ENCODE data around the gene MSMB.
"Not testable (repeated sequence)": the region's sequence is repeated elsewhere in the genome, so short reads cannot be mapped to it uniquely, and the experiment has no call there.

MSMB gene

DNA sequence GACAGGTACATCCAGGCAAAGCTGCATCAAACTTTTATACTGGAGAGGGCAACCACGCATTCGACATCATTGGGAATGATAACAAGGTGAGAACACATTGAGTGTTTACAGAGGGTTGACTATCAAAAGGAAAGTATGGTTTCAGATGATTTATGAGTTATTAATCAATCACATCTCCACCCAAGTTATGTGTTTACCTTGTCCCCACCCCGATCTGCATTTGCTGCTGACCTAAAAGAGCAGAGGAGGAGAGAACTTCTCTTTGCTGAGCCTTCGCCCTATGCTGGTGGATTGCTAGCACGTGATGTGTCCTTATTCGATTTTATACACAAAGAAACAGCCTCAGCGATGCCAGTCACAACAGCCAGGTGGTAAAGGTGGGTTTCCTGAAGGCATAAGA lies at the start of gene MSMB:
Gene MSMB (minus strand): TSS at position 9 of the 400 bp plus-strand sequence. CDS start 32 bp downstream, outside the sequence.
- no peak for DNase-seq

- DNase-seq: no peak
These were observed 49.1 kb upstream of the MSMB start for GRCh38 chr10:46094931-46095750.

DNA sequence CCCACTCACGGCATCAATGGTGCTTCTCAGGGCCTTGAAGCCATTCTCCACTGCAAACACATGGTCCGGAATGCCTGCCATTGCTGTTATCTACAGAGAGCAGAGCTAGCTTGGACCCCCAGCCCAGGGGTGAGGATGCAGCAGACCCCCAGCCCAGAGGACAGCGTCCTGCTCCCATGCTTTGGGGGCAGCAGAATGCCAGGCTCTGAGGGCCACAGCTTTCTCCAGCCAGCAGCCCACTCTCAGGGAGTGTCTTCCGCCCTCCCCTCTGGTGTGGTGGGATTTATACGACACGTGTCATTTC lies 48.1 kb upstream of the MSMB start:
- no peak for DNase-seq

GRCh38 chr10:46093316-46094196 lies 47.5 kb upstream of the MSMB start:
- DNase-seq: not testable (repeated sequence)

DNA sequence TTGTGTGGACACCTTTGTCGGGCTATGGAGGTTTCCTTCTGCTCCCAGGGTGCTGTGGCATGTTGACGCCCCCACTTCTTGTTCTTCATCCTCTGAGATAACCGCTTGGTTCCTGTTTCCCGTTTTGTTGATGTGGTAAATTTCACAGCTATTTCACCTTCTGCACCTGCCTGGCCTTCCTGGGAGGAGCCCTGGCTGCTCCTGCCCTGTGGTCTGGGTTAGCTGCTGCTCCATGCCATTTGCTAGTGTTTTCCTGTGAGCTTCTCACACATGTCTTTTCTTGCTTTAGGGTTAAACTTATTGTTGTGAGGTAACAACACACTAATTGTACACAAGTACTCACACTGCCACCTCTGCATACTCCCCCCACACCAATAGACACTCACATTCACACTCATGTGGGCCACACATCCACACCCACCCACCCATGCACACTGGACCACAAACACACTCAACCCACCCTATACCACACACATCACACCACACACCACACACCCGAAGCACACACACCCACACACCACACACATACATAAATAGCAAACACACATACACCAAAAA lies 46.5 kb upstream of the MSMB start:
- DNase-seq: no peak

- no peak for DNase-seq
These were observed 45.9 kb upstream of the MSMB start for GRCh38 chr10:46091828-46092523.

GRCh38 chr10:46091080-46091827 lies 45.2 kb upstream of the MSMB start:
- no peak for DNase-seq

DNA sequence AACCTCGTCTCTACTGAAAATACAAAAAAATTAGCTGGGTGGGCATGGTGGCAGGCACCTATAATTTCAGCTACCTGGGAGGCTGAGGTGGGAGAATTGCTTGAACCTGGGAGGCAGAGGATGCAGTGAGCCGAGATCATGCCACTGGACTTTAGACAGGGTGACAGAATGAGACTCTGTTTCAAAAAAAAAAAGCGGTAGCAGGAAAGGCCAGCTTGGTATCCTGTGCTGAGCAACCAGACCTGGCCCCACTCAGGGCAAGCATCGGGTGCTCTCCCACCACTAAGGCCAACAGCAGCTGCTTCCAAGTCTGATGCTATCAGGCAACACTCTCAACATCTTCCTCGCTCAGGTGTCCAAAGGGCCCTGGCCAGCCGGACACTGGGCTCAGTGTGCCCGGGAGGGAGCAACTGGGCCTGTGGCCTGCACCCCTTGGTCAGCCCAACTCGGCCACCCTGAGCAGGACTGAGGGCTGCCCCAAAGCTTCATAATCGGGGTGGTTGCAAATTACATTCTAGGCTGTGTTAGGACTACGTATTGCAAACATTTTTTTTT lies 44.3 kb upstream of the MSMB start:
- DNase-seq: no peak

DNA sequence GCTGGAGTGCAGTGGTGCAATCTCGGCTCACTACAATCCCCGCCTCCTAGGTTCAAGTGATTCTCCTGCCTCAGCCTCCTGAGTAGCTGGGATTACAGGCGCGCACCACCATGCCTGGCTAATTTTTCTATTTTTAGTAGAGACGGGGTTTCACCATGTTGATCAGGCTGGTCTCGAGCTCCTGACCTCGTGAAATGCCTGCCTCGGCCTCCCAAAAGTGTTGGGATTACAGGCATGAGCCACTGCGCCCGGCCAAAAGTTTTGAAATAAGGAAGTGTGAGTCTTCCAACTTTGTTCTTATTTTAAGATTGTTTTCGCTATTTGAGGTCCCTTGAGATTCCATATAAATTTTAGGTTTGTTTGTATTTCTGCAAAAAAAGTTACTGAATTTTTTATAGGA lies 41.3 kb upstream of the MSMB start:
- not testable (repeated sequence) for DNase-seq

DNA sequence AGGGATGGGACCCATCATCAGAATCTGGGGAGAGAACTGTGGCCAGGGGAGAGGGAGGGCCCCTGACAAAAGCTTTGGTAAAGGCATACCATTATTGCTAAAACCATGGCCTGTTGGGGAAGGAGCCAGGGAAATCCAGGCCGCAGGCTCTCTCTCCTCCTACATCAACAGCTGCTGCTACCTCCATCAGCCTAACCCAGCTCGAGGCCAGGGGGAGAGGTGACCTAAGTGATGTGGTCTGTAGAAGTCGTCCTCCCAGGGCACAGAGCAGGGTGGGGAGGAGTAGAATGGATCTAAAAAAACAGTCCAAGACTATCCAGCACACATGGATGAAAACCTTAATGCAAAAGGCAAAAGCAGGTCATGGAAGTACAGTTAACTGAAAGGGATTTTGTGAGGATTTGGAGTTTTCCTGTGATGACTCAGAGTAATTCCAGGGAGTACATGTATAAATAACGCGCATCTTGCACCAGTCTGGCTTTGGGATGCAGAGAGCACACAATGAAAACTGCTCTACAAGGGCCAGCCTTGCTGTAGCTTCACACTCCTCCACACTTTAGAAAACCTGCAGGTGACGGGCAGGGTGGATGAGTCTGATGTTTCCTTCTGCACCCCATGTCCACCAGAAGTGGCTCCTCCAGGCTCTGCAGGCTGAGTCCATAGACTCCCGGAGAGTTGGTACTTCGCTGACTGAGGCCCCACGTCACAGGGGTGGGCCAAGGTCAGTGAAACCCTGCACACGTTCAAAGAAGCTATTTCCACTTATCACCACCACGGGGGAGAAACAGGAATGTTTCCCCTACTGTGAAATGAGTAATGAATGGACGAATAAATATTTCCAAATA lies 38.5 kb upstream of the MSMB start:
- no peak for DNase-seq

- DNase-seq: no peak
These were observed 34.8 kb upstream of the MSMB start for GRCh38 chr10:46080886-46081285.

- DNase-seq: no peak
These were observed 33.9 kb upstream of the MSMB start for GRCh38 chr10:46079831-46080585.

- DNase-seq: no peak
These were observed 31.8 kb upstream of the MSMB start for GRCh38 chr10:46077731-46078413.

DNA sequence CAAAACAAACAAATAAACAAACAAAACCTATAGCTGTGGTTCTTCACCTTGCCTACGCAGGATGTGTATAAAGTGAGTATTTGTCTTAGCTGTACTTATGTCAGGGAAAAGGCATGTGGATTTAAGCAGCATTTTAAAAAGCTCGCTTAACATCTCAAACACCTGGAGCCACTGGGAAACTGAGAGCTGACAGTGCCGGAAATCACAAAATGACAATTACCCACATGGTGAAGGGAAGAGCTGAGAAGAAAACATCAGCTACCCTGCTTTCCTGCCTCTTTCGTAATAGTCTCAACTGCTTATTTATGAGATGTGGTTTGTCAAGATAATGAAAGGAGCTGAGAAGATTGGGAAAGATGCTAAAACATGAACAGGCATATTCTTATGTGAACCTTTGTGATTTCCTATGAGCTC lies 31.1 kb upstream of the MSMB start:
- DNase-seq: no peak

- no peak for DNase-seq
These were observed 29.8 kb upstream of the MSMB start for GRCh38 chr10:46075869-46076268.

DNA sequence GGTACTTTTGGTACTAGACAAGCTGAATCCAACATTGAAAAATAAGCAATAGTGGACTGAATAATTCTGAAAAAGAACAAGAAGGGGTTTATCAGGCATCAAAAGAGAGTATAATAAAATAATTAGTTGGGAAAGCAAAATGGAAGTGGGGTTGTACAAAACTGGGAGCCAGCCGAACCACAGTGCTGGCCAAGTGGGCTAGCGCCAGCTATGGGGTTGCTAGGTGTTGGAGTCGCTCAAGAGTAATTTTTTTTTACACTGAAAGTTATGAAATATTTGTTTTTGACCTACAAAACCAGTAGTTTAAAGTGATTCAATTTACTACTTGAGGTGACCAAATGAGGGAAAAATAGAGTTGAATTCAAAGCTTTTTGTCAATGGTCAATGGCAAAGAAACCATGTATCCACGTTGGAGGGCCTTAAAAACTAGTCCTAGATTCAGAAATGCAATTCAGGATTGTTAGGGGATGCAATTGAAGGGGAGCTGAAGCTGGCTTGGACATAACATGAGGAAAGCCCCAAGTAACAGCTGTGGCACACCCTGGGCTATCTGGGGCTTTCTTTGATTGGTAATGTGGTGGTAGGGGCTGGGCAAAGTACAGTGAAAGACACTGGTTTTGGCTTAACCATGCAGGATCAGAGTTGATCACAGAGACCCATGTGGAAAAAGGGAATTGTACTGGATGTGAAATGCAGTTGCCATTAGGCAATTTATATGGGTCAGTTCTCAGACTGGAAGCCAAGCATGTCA lies 28.3 kb upstream of the MSMB start:
- no peak for DNase-seq

DNA sequence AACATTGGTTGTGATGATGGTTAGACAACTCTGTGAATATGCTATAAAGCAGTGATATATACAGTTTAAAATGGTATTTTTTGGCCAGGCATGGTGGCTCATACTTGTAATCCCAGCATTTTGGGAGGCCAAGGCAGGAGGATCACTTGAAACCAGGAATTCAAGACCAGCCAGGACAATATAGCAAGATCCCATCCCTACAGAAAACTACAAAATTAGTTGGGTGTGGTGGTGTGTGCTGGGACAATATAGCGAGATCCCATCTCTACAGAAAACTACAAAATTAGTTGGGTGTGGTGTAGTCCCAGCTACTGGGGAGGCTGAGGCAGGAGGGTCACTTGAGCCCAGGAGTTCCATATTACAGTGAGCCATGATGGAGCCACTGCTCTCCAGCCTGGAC lies 27.5 kb upstream of the MSMB start:
- no peak for DNase-seq

GRCh38 chr10:46070749-46071148 lies 24.7 kb upstream of the MSMB start:
- no peak for DNase-seq
